ENCODE results near the gene DGKE.

The DGKE gene

DNA sequence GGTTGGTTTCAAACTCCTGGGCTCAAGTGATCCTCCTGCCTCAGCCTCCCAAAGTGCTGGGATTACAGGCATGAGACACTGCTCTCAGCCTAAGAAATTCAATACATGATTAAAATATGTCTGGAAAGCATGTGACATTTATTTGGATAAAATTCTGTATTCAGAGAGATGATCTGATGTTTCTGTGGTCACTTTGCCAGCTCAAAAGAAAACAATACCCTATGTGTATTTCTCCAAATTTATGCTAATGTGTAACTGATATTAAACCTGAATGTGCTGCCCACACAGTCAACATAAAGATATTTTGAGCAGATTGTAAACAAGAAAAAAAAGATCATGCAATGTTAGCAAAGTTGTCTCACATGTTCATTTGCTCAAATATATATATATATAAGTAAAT is 16.9 kb upstream of the DGKE start:
- no peak for DNase-seq

DNA sequence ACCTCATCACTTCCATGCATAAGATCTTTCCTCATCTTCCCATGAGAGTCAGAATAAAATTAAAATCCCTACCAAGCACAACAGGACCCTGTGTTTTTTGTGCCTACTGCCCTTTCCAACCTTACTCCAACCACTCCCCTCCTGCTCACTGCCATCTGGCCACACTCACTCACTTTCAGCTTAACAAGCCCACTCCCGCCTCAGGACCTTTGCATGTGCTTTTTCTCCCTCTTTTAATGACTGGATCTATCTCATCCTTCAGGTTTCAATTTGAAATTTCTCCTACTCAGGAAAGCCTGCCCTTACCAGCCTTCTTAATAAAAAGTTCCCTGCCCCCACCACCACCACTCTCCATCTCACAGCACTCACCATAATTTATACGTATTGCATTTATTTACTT is 14.9 kb upstream of the DGKE start:
- no peak for DNase-seq

DNA sequence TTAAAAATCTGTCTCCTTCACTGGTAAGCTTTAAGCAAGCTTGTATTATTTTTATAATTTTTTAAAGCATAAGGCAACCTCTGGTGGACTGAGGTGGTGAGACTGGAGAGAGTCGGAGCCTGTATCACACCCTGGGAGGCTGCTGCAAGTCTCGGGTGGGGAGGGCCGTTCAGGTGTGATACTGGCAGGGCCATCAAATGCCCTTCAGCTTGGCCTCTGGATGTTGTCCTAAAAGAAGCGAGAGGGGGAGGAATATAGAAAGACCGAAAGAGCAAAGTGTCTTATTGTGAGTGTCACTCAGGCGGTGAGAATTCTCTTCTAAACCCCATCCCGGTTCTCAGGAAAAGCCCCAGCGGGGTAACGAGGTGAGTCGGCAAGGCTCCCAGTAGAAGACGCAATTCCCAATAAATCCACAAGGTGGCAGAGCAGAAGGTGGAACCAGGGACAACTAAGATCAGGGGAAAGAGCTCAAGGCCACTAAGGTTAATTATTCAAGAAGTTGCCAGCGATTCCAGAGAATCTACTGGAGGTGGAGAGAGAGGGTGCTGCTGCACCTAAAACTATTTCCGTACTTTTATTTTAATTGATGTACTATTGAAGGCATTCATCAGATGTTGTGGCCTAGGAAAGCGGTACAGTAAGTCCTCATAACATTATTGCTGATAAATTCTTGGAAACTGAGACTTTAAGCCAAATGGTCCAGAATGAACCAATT is 14.4 kb upstream of the DGKE start:
- peak; percentile 45 for DNase-seq

DNA sequence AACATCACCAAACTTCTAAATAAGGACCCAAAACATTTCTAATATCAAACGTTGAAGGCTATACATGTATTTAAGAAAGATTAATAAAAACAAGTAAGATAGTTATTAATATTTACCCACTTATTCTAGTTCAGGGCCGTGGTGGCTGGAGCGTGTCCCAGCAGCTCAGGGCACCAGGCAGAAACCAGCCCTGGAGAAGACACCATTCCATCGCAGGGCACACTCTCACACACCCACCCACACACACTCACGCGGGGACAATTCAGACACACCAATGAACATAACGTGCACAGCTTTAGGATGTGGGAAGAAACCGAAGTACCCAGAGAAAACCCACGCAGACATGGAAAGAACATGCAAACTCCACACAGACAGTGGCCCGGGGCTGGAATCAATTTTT is 13.7 kb upstream of the DGKE start:
- no peak for DNase-seq

DNA sequence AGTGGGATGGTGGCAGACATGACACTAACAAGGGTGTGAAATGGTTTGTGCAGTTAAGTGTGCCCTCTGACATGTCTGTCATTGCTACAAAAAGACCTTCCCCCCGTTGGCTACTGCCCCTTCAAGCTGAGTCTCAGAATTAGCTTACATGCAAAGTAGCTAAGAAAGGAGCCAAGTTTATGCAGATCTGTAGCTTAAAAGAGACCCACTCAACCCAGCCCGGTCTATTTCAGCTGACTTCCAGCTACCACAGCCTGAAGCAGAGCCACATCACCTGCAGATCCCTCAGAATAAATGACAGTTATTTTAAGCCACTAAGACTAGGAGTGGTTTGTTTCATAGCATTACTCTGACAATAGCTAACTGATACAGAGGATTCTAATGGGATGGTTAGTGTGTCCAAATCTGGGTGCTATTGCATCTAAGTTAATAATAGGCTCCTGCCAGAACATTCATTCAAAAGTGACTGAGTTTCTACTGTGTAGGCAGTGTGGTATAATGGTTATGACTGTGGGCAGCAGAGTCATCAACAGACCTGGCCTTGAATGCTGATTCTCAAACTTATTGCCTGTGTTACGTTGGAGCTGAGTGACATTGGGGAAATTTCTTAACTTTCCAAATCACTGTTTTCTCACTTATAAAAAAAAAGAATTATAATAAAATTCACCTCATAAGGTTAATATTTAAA is 12.0 kb upstream of the DGKE start:
- DNase-seq = no peak

DNA sequence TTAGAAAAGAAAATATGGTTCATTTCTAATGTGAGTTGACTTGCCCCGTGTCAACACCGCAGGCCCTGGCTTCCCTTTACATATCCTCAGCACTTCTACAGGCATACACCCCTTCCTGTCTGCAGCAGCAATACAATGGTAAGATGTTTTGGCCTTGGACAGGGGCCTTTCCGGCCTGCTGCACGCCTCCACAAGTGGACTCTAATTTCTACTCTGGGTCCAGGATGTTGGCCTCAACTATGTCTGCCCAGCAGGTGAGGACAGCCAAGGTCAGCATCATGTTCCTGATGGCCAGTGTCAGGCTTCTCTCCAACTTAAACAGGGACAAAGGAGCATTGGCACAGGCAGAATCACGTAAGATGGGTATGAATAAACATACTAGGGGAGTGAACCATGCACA is 11.2 kb upstream of the DGKE start:
- DNase-seq = no peak

DNA sequence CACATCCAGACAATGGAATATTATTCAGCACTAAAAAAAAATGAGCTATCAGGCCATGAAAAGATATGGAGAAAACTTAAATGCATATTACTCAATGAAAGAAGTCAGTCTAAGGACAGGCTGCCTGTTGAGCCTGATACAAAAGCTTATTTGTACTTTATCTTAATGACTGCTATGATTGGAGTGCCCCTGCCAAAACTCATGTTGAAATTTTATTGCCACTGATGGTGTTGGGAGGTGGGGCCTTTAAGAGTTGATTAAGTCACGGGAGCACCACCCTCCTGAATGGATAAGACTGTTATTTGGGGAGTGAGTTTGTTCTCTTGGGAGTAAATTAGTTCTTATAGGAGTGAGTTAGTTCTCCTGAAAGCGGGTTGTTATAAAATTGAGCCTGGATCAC is 10.1 kb upstream of the DGKE start:
- DNase-seq = no peak

DNA sequence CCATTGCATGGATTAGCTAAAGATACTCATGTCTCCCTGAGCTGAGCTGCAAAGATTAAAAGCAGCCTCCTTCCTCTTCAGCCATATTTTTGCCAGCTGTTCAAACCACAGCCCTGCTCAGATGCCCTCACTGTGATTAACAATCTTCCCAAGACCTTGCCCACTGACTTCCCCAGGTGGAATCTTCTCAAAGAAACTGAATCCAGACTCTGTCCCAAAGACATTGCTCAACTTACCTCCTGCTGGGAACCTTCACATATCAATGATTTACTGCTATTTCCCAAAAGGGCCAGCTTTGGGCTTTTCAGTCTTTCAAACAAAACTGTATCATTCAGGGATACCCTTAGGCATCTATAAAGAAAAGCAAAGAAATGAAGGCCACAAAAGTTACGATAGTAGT is 9.4 kb upstream of the DGKE start:
- no peak for DNase-seq

DNA sequence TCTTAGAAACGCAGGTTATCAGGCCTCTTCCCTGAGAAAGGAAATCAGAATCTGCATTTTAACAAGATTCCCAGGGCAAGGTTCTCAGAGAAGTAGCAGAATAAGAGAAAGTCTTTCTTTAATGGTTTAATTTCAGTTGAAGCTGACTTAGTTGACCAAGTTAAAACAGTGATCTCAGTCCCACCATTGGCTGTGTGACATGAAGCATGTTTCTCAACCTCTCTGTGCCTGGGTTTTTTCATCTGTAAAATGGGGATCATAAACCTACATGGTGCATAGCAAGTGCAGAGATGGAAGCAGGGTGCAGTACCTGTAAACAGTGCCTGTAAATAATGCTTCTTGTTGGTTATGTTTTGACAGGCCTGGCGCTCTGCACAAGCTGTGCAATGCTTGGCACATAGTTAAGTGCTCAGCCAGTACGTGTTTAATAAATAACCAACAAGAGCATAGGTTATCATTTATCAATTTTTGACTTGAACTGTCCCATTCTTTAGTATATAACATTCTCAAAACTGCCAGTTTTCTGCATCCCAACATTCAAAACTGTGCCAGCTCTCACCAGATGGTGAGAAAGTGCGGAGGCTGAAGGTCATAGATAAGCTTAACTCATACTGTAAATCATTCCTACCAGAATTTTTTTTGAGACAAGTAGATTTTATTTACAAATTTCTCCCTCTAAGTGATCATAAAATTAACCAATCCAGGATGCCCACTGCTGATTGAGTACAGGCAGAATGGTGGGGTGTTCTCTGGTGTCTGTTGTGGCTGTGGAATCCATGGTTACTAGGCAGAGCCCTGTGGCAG is 7.1 kb upstream of the DGKE start:
- DNase-seq = no peak

DNA sequence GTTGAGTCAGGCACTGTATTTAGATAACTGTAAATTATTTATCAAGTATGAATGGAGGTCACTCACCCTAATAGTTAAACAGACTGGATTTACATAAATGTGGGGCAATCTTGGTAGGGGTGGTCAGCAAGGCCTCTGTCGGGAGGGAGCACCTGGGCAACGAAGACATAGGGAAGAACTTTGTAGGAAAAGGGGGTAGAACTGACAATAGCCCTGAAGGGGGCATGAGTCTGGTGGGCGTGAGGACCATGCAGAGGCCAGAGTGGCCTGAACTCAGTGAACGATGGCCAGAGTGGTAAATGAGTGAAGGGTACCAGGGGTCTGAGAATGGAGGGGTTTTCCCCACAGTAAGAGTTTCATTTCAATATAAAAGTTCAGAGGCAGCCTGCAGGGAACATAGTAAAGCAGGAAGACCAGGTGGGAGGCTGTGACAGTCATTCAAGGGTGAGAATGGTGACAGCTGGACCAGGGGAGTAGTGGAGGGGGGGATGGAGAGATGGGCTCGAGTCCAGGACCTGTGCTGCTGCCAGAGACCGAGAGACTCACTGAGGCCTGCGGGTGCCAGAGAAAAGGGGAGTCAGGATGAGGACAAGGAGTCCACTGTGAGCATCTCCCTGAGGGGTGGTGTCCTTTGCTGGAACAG is 3.1 kb upstream of the DGKE start:
- DNase-seq = no peak

DNA sequence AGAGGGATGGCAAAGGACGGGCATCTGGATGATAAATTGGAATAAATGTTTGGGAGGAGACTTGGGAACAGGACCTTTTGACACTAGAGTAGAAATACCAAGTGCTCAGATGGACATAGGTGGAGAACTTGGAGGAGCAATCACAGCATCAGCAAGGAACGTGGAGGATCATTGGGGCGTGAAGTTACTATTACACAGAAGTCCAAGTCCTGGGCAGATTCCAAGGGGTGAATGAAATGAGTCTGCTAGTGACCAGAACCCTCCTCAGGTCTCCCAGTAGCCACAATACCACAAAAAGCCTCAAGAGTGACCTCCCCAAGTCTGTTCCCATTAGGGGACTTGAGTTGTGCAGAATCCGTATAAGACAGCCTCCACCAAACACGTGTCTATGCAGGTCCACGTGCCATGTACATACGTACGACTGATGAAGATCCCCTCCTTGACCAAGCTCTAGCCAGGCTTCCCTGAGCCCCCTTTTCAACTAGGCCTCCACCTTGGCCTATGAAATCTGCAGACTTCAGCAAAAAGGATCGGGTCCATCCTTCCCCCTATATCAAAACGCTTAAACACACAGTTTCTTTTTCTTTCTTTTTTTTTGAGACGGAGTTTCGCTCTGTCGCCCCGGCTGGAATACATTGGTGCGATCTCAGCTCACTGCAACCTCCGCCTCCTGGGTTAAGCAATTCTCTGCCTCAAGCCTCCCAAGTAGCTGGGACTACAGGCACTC is 2.4 kb upstream of the DGKE start:
- no peak for DNase-seq

DNA sequence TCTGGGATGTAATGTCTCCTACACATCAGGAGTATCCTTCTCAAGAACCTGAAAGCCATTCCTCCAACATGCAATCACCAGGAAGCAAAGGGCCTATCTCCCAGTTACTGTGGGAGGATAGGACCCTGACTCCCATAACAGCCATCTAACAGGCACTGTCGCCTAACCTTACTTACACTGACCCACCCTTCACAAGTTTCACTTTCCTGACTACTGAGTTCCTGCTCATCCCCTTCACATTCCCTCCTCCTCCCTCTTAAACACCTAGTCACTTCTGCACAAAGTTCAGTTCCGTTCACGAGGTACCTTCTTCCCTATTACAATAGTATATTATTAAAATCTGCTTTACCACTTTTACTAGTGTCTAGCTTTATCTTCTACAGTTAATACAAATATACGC is 1.5 kb upstream of the DGKE start:
- no peak for DNase-seq

DNA sequence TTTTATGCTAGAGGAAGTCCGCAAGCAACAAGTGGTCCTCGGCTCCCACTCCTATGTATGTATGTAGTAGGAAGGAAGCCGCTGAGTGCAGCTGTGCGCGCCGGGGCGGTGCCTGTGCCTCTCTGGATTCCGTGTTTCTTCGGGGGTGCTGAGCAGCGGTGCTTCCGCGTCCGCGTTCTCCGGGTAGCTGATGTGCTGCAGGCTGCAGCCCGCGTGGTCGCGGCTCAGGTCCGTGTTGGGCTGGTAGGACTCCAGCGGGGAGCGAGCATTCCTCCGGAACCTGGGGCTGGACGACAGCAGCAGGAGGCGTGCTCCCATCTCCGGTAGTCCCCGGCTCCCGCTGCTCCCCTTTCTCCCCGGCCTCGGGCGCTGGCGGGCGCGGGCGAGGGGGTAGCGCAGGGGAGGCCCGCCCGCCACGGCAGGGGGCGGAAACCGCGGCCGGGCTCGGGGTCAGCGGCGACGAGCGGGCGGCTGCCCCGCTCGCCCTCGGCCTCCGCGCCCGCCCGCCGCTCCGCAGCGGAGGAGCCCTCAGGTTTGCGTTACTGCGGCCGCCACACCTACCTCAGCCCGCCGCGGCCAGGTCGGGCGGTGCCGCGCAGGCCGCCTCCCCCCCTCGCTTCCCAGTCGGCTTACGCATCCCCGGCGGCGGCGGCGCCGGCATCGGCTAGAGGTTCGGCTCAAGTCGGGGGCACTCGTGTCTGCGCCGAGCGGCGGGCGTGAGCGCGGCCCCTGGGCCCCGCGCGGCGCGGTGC is 718 bp upstream of the DGKE start:
- DNase-seq = peak; percentile 47

DNA sequence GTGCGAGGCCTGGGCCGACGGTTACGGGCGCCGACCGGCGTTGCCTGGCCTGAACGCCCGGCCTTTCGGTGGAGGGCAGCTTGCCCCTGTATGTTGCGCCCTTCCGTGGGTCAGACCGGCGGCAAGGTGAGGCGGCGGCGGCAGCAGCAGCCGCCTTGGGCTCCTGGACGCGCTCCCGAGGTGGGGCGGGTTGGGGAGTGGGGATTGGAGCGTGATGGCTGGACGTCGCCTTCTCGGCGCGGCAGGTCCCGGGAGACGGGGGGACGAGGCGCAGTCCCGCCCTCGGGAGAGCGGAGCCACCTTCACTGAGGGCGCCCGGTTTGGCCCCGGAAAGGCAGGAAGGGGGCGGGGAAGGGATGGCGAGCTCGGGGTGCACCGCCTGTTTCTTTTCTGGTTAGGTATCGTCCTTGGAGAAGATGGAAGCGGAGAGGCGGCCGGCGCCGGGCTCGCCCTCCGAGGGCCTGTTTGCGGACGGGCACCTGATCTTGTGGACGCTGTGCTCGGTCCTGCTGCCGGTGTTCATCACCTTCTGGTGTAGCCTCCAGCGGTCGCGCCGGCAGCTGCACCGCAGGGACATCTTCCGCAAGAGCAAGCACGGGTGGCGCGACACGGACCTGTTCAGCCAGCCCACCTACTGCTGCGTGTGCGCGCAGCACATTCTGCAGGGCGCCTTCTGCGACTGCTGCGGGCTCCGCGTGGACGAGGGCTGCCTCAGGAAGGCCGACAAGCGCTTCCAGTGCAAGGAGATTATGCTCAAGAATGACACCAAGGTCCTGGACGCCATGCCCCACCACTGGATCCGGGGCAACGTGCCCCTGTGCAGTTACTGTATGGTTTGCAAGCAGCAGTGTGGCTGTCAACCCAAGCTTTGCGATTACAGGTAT is 671 bp downstream of the DGKE start:
- DNase-seq = peak; percentile 57

DNA sequence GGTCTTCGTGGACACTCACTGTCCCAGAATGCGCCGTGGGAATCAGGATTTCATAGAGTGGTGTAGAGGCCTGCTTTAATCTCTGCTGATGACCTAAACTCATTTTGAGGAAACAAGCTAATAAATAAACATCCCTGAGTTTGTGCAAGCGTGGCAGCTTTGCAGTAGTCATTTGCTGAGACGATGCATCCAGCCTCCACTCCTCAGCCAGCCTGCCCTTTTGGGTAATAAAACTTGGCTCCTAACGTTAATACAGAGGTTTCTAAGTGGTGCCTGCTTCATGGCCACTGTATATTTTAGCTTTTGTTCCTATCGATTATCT is 1.3 kb downstream of the DGKE start:
- DNase-seq = no peak

DNA sequence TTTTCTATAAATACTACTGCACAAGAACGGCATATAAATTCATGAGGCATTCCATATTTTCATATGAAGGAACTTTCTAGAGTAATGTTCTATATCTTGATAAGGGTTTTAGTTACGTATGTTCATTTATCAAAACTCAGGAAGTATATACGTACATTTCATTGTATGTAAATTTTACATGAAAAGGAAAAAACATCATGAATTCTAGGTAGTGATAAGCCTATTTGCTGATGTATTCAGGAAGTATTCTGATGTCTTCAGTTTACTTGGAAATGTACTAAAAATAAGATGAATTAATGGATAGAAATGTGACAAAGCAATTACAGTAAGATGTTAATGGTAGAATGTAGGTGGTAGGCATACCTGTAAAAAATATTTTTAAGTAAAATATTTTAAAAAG is 4.7 kb downstream of the DGKE start:
- no peak for DNase-seq

DNA sequence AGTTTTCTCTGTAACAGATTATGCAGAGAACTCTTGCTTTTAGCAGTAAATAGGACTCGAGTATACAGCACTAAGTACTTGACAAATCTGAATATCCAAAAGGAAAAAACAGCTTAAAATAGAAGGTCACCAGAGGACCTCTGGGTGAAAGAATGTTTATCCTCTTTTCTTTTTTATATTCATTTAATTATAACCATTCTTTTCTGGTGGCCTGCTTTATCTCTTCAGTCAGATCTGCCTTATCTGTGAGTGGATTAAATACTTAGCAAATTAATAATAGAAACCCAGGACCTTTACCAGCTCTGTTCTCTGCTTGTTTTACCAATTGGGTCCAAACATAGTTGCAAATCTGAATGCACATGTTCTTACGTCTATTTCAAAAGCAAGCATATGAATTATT is 8.6 kb downstream of the DGKE start:
- no peak for DNase-seq

DNA sequence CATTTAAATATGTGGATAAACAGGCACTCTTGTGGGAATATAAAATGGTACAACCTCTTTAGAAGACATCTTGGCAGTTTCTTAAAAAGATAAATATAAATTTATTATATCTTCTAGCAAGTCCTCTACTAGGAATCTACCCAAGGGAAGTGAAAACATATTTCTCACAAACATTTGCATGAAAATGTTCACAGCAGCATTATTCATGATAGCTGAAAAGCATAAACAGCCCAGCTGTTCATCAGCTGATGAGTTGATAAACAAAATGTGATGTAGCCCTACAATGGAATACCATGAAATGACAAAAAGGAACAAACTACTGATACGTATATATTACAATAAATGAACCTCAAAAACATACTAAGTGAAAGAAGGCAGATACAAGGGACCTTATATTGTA is 12.0 kb downstream of the DGKE start:
- DNase-seq = no peak

DNA sequence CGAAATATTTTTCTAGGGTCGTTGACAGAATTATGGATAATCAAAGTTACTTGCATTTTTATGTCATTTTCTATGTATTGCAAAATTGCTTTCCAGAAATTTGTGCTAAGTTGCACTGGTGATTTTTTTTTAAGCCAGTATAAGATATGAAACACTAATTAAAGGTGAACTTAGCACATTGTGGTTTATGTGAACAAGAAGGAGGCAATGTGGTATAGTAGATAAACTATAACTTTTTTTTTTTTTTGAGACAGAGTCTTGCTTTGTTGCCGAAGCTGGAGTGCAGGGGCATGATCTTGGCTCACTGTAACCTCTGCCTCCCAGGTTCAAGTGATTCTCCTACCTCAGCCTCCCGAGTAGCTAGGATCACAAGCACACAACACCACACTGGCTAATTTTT is 13.2 kb downstream of the DGKE start:
- DNase-seq = no peak

DNA sequence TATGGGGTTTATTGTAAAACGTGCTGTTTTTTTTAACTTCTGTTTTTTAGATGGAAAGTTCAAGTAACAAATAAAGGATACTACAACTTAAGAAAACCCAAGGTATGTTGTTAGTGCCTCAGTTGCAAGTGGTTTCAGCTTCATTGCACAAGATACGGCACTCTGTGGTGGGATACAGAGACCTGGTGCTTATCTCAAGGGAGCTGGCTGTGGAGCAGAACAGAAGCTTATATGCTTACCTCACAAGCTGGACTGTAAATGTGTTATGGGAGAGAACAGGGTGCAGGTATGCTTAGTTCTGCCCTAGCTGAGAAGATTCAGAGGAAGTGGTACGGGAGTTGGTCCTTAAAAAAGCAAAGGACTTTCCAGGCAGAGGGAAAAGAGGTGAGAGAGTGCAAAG is 15.2 kb downstream of the DGKE start:
- DNase-seq = no peak

DNA sequence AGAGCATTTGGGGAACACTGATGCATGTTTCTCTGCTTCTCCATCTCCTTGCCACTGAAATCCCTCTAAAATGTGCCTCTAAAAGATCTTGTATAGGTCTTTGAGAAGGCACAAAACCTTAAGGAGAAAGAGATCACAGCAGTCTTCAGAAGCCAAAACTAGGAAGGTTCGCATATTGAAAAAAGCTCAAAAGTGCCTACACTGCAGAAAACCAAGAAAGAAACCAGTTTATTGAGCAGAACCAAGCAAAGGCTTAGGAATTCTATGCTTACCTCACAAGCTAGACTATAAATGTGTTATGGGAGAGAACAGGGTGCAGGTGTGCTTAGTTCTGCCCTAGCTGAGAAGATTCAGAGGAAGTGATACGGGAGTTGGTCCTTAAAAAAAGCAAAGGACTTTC is 16.6 kb downstream of the DGKE start:
- DNase-seq = no peak

All from effector CD8-positive, alpha-beta T cell (primary cell).